GM12891 (cell line): Measurements from ENCODE around the gene AK9.

Experiments used
- PAX5 ChIP-seq: IDR thresholded peaks from 2 replicates; pipeline ENCODE4 v1.6.1; 2011; ENCODE audit warnings: low read length, moderate library complexity, mild to moderate bottlenecking; ENCODE audit not compliant: insufficient read depth, severe bottlenecking
- POLR2A ChIP-seq: IDR thresholded peaks from 2 replicates; pipeline ENCODE4 v1.6.1; 2011; ENCODE audit warnings: low read depth, low read length, control low read depth
- POLR2AphosphoS5 ChIP-seq: IDR thresholded peaks from 2 replicates; pipeline ENCODE4 v1.6.1; 2011; ENCODE audit warnings: low read depth, low read length, control low read depth
- SPI1 ChIP-seq: IDR thresholded peaks from 2 replicates; pipeline ENCODE4 v1.6.1; 2011; ENCODE audit warnings: low read depth, low read length, control low read depth
- TAF1 ChIP-seq: IDR thresholded peaks from 2 replicates; pipeline ENCODE4 v1.6.1; 2011; ENCODE audit warnings: low read depth, low read length, control low read depth

- no peak for TF ChIP-seq POLR2A
- no peak for TF ChIP-seq TAF1
- TF ChIP-seq SPI1 = no peak
- TF ChIP-seq POLR2AphosphoS5 = no peak
- TF ChIP-seq PAX5 = no peak
These were observed 163.0 kb downstream of the AK9 start for GRCh38 chr6:109527989-109528388.
